Gastroesophageal sphincter (tissue), 4 donors: Measurements from ENCODE around the gene COL19A1. TPM values are rescaled to one million over a fixed set of nuclear protein-coding genes. Genes with fewer than 3 reads are reported as not detected.

Experiments
- ATAC-seq: fragments of 150-250 bp; one replicate; pipeline ENCODE4 v1.9.1; 2016; ENCODE audit warnings: mild to moderate bottlenecking, moderate library complexity
- H3K27ac ChIP-seq, 4 donors: fragments of 200-600 bp; sonication (generic) in 3 of 4; 1 replicate in 3 of 4; 2 replicates in 1 of 4; pipeline ENCODE4 v1.5.1; 2016 to 2019
- H3K27me3 ChIP-seq: fragments of 200-600 bp; sonication (generic); one replicate; pipeline ENCODE4 v1.5.1; 2019
- H3K36me3 ChIP-seq, 2 donors: fragments of 200-600 bp; sonication (generic); one replicate each; pipeline ENCODE4 v1.5.1; 2019; ENCODE audit warnings: control low read depth in 1 of 2
- H3K4me1 ChIP-seq, 3 donors: fragments of 200-600 bp; sonication (generic); 1 replicate in 2 of 3; 2 replicates in 1 of 3; pipeline ENCODE4 v1.5.1; 2016 to 2019; ENCODE audit warnings: control low read depth in 2 of 3
- H3K4me3 ChIP-seq, 2 donors: fragments of 200-600 bp; sonication (generic); one replicate each; pipeline ENCODE4 v1.5.1; 2019; ENCODE audit warnings: mild to moderate bottlenecking in 1 of 2, moderate library complexity in 1 of 2
- H3K9me3 ChIP-seq, 3 donors: fragments of 200-600 bp; sonication (generic); one replicate each; pipeline ENCODE4 v1.5.1; 2017 to 2019; ENCODE audit warnings: control low read depth in 2 of 3
- EP300 ChIP-seq: sonication (generic); formaldehyde crosslinking; IDR thresholded peaks from one replicate; pipeline ENCODE4 v1.6.1; 2017; ENCODE audit warnings: antibody characterized with exemption, mild to moderate bottlenecking
- POLR2A ChIP-seq, 2 donors: fragments of 450-650 bp; IDR thresholded peaks; one replicate each; pipeline ENCODE4 v1.6.1; 2017; ENCODE audit warnings: antibody characterized with exemption in 2 of 2, mild to moderate bottlenecking in 2 of 2, moderate library complexity in 1 of 2
- POLR2AphosphoS5 ChIP-seq: sonication (generic); formaldehyde crosslinking; IDR thresholded peaks from one replicate; pipeline ENCODE4 v1.6.1; 2017; ENCODE audit warnings: antibody characterized with exemption
- WGBS, 2 donors: methylation state at CpG; one replicate each; pipeline ENCODE4 v1.1.5; 2018; ENCODE audit warnings: low coverage in 1 of 2; 5-methylcytosine and 5-hydroxymethylcytosine counted together
- total RNA-seq, 4 donors: library from RNA; depleted of rRNA; stranded (reverse); fragments of >200 nt; gene quantifications; one replicate each; pipeline ENCODE4 v1.1.0, GENCODE V29; 2016
- TF ChIP-seq, protein P1 (sequence below), 4 experiments: fragments of 200-600 bp in 2 of 4; fragments of 450-650 bp in 2 of 4; sonication (generic) in 1 of 4; IDR thresholded peaks; one replicate each; pipeline ENCODE4 v1.5.1; 2017 to 2019; ENCODE audit warnings: antibody characterized with exemption in 4 of 4, mild to moderate bottlenecking in 2 of 4, moderate library complexity in 2 of 4

Gene COL19A1
- total RNA-seq, 4 donors from 2014 or later = 3.7 to 15.6 (median 6.5) TPM

DNA sequence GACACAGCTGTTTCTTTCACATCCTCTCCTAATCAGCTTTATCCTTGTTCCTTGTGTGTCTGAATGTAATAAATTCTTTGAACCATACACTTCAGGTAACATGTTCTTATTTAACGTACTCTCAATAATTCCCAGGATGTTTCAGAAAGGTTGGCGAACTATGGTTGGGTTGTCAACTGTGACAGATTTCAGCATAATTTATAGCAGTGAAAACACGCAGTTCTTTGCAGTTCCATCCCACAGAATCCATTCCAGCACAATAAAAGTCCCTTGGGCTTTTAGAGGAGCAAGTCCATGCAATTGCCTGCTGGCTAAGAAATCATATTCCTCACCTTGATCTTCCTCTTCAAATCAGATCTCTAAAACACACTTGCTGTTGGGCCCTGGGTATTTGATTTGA lies 317.2 kb downstream of the COL19A1 start:
- no peak overlapping the region for H3K27ac ChIP-seq
- no peaks in the 10 kb centered on the region for H3K27me3 ChIP-seq
- peaks cover 0 to 6% (median 0%) of the 10 kb centered on the region in 3 donors for H3K9me3 ChIP-seq
- H3K36me3 ChIP-seq = no peaks in the 10 kb centered on the region
- no peak for ATAC-seq
- 66 to 70% methylated on average over 3 of the region's 3 CpGs for WGBS, 2 donors
- H3K4me1 ChIP-seq = no peaks in the 10 kb centered on the region
- H3K4me3 ChIP-seq = no peak overlapping the region
- TF ChIP-seq POLR2A (IDR thresholded peaks at IDR 0.05) (no peak), POLR2AphosphoS5 (no peak), EP300 (no peak)
- TF ChIP-seq, protein P1, sequence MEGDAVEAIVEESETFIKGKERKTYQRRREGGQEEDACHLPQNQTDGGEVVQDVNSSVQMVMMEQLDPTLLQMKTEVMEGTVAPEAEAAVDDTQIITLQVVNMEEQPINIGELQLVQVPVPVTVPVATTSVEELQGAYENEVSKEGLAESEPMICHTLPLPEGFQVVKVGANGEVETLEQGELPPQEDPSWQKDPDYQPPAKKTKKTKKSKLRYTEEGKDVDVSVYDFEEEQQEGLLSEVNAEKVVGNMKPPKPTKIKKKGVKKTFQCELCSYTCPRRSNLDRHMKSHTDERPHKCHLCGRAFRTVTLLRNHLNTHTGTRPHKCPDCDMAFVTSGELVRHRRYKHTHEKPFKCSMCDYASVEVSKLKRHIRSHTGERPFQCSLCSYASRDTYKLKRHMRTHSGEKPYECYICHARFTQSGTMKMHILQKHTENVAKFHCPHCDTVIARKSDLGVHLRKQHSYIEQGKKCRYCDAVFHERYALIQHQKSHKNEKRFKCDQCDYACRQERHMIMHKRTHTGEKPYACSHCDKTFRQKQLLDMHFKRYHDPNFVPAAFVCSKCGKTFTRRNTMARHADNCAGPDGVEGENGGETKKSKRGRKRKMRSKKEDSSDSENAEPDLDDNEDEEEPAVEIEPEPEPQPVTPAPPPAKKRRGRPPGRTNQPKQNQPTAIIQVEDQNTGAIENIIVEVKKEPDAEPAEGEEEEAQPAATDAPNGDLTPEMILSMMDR (IDR thresholded peaks at IDR 0.05) = no peak

DNA sequence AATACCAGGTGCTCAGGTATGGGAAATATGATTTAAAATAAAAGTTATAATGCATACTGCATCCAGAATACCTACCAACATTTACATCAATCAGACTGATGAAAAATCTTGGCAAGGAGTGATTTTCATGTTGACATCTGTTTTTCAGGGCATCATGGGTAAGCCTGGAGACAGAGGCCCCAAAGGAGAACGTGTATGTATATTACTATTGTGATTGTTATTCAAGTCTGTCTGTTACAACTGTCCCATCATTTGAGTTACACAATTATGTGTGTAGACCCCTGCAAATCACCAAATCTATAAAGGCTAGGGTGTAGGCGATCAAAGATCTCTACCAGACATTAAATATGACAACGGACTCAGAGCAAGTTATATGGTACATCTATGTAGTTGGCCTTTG lies 318.4 kb downstream of the COL19A1 start:
- Histone ChIP-seq H3K27me3 (no peaks in the 10 kb centered on the region), H3K9me3 (peaks cover 0 to 6% (median 0%) of the 10 kb centered on the region in 3 donors), H3K27ac (no peak overlapping the region), H3K4me1 (no peaks in the 10 kb centered on the region), H3K36me3 (no peaks in the 10 kb centered on the region), H3K4me3 (no peak overlapping the region)
- WGBS, 2 donors = 90 to 93% methylated on average over 3 of the region's 3 CpGs
- no peak for TF ChIP-seq POLR2AphosphoS5
- TF ChIP-seq POLR2A (IDR thresholded peaks at IDR 0.05) = no peak
- TF ChIP-seq EP300 = no peak
- TF ChIP-seq, protein P1 (IDR thresholded peaks at IDR 0.05) = no peak
- ATAC-seq = no peak

GRCh38 chr6:70186461-70186860 lies 320.1 kb downstream of the COL19A1 start:
- Histone ChIP-seq H3K4me3 (no peak overlapping the region), H3K9me3 (no peaks in the 10 kb centered on the region), H3K36me3 (no peaks in the 10 kb centered on the region), H3K27ac (no peak overlapping the region), H3K27me3 (no peaks in the 10 kb centered on the region), H3K4me1 (no peaks in the 10 kb centered on the region)
- ATAC-seq = no peak
- 89 to 100% methylated on average over 1 of the region's 1 CpG for whole genome bisulfite sequencing, 2 donors
- TF ChIP-seq EP300 (no peak), POLR2A (IDR thresholded peaks at IDR 0.05) (no peak), POLR2AphosphoS5 (no peak)
- TF ChIP-seq, protein P1 (IDR thresholded peaks at IDR 0.05) = no peak

DNA sequence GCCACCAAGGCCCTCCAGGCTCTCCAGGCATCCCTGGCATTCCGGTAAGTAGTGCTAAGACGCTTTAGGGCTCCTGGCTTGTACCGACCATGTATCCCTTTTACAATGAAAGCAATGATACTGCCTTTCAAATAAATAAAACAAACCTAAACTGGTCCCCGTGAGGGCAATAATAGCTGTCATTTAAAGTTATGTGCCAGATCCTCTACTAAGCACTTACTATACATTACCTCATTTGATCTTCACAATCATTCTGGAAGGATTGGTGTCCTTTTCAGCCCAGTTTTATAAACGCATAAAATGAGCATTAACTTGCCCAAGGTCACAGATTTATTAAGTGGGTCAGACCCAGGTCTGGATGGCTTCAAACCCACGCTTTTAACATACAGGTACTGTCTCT lies 321.8 kb downstream of the COL19A1 start:
- H3K27ac ChIP-seq = no peak overlapping the region
- H3K36me3 ChIP-seq = no peaks in the 10 kb centered on the region
- H3K9me3 ChIP-seq = no peaks in the 10 kb centered on the region
- ATAC-seq = no peak
- WGBS, 2 donors = 77 to 81% methylated on average over 5 to 6 of the region's 6 CpGs
- no peak overlapping the region for H3K4me3 ChIP-seq
- H3K27me3 ChIP-seq = no peaks in the 10 kb centered on the region
- H3K4me1 ChIP-seq = no peaks in the 10 kb centered on the region
- TF ChIP-seq, protein P1 (IDR thresholded peaks at IDR 0.05) = no peak
- no peak for TF ChIP-seq POLR2A (IDR thresholded peaks at IDR 0.05)
- TF ChIP-seq EP300 = no peak
- TF ChIP-seq POLR2AphosphoS5 = no peak

DNA sequence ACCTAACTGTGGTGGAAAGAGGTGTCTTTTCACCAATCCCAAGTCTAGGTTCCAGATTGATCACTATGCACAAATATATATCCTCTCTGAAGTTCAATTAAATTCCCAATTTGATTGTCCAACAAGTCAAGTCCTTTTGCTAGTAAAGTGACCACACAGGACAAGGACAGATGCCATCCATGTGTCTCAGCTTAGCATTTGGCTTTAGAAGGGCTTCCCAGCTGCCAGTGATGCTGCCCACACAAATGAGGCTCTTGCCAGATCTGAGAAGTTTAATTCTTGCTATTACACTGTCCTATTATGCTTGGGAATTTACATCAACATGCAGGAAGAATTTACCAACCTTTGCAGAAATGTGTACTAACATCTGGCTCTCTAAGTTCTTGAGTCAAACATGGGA lies 328.1 kb downstream of the COL19A1 start:
- no peaks in the 10 kb centered on the region for H3K36me3 ChIP-seq
- H3K27ac ChIP-seq = no peak overlapping the region
- H3K27me3 ChIP-seq = no peaks in the 10 kb centered on the region
- H3K4me1 ChIP-seq = no peaks in the 10 kb centered on the region
- no peak overlapping the region for H3K4me3 ChIP-seq
- TF ChIP-seq POLR2AphosphoS5 (no peak), EP300 (no peak), POLR2A (IDR thresholded peaks at IDR 0.05) (no peak)
- TF ChIP-seq, protein P1 (IDR thresholded peaks at IDR 0.05) = no peak
- ATAC-seq = no peak
- no peaks in the 10 kb centered on the region for H3K9me3 ChIP-seq
